HepG2 (cell line): ENCODE results near the gene TMEM9B. TPM values are rescaled to one million over a fixed set of nuclear protein-coding genes. Genes with fewer than 3 reads are reported as not detected.

ENCODE experiments used
- BCL3 ChIP-seq: sonication (generic); formaldehyde crosslinking; IDR thresholded peaks from 2 replicates; pipeline ENCODE4 v1.5.1; 2020; ENCODE audit warnings: mild to moderate bottlenecking, missing genetic modification reagents, moderate library complexity
- EZH2 ChIP-seq: conservative IDR thresholded peaks from 2 replicates; pipeline ENCODE4 v1.6.1; 2012; ENCODE audit warnings: mild to moderate bottlenecking, low read depth, low read length, moderate library complexity
- HMGA1 ChIP-seq: sonication (generic); formaldehyde crosslinking; conservative IDR thresholded peaks from 2 replicates; pipeline ENCODE4 v1.4.0; 2020; ENCODE audit warnings: missing genetic modification reagents
- KDM5A ChIP-seq: fragments of 200-600 bp; sonication (generic); IDR thresholded peaks from 2 replicates; pipeline ENCODE4 v1.7.0; 2018; ENCODE audit warnings: antibody characterized with exemption, mild to moderate bottlenecking, low read length, borderline replicate concordance
- MAX ChIP-seq: IDR thresholded peaks from 2 replicates; pipeline ENCODE4 v1.6.1; 2012; ENCODE audit warnings: inconsistent platforms
- MLLT10 ChIP-seq: sonication (generic); formaldehyde crosslinking; IDR thresholded peaks from 2 replicates; pipeline ENCODE4 v1.4.0; 2020; ENCODE audit warnings: missing genetic modification reagents
- MXD1 ChIP-seq: sonication (generic); formaldehyde crosslinking; IDR thresholded peaks from 2 replicates; pipeline ENCODE4 v1.4.0; 2020; ENCODE audit warnings: mild to moderate bottlenecking, missing genetic modification reagents
- RBFOX2 ChIP-seq: fragments of 200-400 bp; formaldehyde crosslinking; IDR thresholded peaks from 2 replicates; pipeline ENCODE4 v1.6.1; 2017; ENCODE audit warnings: low read depth, mild to moderate bottlenecking, low read length
- RERE ChIP-seq: IDR thresholded peaks from 2 replicates; pipeline ENCODE4 v1.6.1; 2016; ENCODE audit warnings: low read depth, missing genetic modification reagents, missing compliant biosample characterization
- SALL1 ChIP-seq: sonication (generic); formaldehyde crosslinking; IDR thresholded peaks from 2 replicates; pipeline ENCODE4 v1.8.0; 2022; ENCODE audit warnings: mild to moderate bottlenecking, missing genetic modification reagents
- ZNF687 ChIP-seq: sonication (generic); formaldehyde crosslinking; IDR thresholded peaks from 2 replicates; pipeline ENCODE4 v1.5.1; 2020; ENCODE audit warnings: mild to moderate bottlenecking, missing genetic modification reagents, moderate library complexity
- ZNF776 ChIP-seq: sonication (generic); formaldehyde crosslinking; IDR thresholded peaks from 2 replicates; pipeline ENCODE4 v1.4.0; 2020; ENCODE audit warnings: mild to moderate bottlenecking, missing genetic modification reagents
- polyA plus RNA-seq, 8 experiments: library from polyadenylated mRNA; depleted of rRNA in 3 of 8; stranded (reverse) in 7 of 8; unstranded in 1 of 8; fragments of >200 nt; fragmentation: Illumina TruSeq in 4 of 8; extraction: Trizol in 4 of 8; gene quantifications; 2 replicates each; pipeline versions ENCODE4 v1.2.1 to v1.2.3, GENCODE V29; 2011 to 2016; ENCODE audit warnings: low read depth in 4 of 8, missing spikeins in 1 of 8, mixed read lengths in 1 of 8; ENCODE audit not compliant: insufficient read depth in 1 of 8
- total RNA-seq, 5 experiments: library from RNA; depleted of rRNA; stranded (reverse); fragments of >200 nt; fragmentation: Illumina TruSeq; extraction: Trizol; gene quantifications; 2 replicates each; pipeline ENCODE4 v1.2.3, GENCODE V29; 2016; ENCODE audit warnings: low read depth in 1 of 5
- TF ChIP-seq, protein P1 (sequence below): IDR thresholded peaks from 2 replicates; pipeline ENCODE4 v1.6.1; 2016; ENCODE audit warnings: missing compliant biosample characterization, missing genetic modification reagents, borderline replicate concordance
- TF ChIP-seq, protein P2 (sequence below): IDR thresholded peaks from 2 replicates; pipeline ENCODE4 v1.6.1; 2016; ENCODE audit warnings: mild to moderate bottlenecking

The TMEM9B gene
- total and polyA plus RNA-seq, 2 of the 13 experiments (the other 11 are each of a cell fraction or from before 2014, with no cell fraction given): 12.4 to 20.8 TPM

GRCh38 chr11:9003573-9004182, 39.4 kb upstream of the TMEM9B start, which contains the start of gene NRIP3 (continued):
- TF ChIP-seq ZNF687 (CRISPR knock-in tag) (peak; percentile 68), MLLT10 (no peak), MAX (peak; percentile 53), KDM5A (no peak), ZNF776 (CRISPR knock-in tag) (0 out of 2 replicates have a peak, but pooled peaks have one; percentile 29), MXD1 (CRISPR knock-in tag) (no peak), BCL3 (CRISPR knock-in tag) (0 out of 2 replicates have a peak, but pooled peaks have one; percentile 54), SALL1 (CRISPR knock-in tag) (0 out of 2 replicates have a peak, but pooled peaks have one; percentile 6), HMGA1 (CRISPR knock-in tag) (no peak), RERE (CRISPR knock-in tag) (no peak), RBFOX2 (0 out of 2 replicates have a peak, but pooled peaks have one; percentile 30), EZH2 (0 out of 2 replicates have a peak, but pooled peaks have one; percentile 72)
- TF ChIP-seq, protein P1, sequence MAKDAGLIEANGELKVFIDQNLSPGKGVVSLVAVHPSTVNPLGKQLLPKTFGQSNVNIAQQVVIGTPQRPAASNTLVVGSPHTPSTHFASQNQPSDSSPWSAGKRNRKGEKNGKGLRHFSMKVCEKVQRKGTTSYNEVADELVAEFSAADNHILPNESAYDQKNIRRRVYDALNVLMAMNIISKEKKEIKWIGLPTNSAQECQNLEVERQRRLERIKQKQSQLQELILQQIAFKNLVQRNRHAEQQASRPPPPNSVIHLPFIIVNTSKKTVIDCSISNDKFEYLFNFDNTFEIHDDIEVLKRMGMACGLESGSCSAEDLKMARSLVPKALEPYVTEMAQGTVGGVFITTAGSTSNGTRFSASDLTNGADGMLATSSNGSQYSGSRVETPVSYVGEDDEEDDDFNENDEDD (CRISPR knock-in tag): peak; percentile 17; the same call in 1 of the 2 replicates
- TF ChIP-seq, protein P2, sequence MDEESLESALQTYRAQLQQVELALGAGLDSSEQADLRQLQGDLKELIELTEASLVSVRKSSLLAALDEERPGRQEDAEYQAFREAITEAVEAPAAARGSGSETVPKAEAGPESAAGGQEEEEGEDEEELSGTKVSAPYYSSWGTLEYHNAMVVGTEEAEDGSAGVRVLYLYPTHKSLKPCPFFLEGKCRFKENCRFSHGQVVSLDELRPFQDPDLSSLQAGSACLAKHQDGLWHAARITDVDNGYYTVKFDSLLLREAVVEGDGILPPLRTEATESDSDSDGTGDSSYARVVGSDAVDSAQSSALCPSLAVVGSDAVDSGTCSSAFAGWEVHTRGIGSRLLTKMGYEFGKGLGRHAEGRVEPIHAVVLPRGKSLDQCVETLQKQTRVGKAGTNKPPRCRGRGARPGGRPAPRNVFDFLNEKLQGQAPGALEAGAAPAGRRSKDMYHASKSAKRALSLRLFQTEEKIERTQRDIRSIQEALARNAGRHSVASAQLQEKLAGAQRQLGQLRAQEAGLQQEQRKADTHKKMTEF (CRISPR knock-in tag): 0 out of 2 replicates have a peak, but pooled peaks have one; percentile 15
